NOMO-1 (cell line): ENCODE results near the gene ALOX12B.
A peak's percentile ranks its signal among the peaks of the same experiment; 100 is the strongest.

Experiments
- DNase-seq, 2 experiments: peaks; one replicate each; lab custom pipeline; 2025; ENCODE audit not compliant: unreplicated experiment in 2 of 2; lab: John Stamatoyannopoulos, UW

The ALOX12B gene

DNA sequence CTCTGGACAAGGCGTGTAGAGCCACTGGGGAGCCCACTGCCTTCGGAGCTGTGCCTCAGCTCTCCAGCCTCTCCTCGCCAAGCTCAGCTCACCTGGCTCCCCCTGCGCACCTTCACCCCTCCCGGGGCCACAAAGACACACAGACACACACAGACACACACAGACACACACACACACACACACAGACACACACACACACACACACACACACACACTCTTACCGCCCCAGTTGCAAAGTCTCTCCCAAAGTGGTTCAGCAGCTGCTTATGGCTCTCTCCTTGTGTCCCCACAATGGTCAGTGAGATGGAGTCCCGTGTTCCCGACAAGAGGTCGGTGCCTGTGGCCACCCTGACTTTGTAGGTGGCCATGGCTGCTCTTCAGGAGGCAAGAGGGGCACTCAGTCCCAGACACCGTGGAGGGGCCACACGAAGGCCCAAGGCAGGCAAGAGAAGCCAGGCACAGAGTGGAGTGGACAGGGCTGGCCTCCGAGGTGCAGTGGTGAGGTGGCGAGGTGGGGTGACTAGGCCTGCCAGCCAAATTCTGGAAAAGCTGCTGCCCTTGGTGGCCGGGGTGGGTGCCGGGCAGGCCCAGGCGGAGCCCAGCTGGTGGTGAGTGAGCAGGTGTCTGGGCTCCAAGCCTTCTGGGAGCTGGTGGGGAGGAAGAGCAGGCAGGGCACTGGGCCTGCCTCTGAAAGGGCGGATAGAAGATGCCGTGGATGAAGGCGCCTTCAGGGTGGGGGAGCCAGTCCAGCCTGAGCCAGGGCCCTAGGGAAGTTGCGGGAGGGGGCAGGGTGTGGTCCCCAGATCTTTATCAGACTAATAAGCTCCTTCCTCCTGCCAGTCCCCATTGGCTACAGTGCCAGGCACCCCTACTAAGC lies at the start of gene ALOX12B:
Gene ALOX12B (minus strand): TSS at position 642 of the 877 bp plus-strand sequence. CDS start 274 bp downstream, at position 368.
- no peak for DNase-seq

DNA sequence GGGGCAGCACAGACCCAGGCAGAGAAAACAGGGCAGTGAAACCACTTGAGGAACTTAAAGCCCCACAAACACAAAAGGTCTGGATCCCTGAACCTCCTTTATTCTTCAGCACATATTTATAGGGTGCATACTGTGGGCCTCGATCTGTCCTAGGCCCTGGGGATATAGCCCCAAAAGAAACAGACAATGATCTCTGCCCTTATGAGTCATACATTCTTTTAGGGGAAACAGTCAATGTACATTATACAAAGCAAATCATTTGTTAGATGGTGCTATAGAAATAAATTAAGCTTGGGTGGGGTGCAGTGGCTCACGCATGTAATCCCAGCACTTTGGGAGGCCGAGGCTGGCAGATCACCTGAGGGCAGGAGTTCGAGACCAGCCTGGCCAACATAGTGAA lies 46.4 kb upstream of the ALOX12B start:
- no peak for DNase-seq

DNA sequence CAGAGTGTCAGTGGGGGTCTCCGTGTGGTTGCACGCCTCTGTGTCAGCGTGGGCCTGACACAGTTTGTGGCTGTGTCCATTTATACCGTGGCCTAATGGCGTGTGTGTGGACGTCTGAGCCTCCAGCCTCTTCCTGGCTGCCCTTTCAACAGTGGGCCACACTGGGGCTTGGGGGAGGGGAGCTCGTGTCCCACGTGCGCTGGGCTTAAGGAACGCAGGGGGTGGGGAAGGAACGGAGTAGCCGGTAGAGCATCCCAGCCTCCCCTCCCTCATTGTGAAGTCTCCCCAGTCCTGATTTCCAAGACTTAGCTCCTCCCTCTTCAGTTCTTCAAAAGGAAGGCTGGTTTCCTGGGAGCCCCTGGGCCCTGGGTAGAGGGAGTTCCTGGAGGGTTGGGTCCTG lies 45.9 kb upstream of the ALOX12B start:
- no peak for DNase-seq

DNA sequence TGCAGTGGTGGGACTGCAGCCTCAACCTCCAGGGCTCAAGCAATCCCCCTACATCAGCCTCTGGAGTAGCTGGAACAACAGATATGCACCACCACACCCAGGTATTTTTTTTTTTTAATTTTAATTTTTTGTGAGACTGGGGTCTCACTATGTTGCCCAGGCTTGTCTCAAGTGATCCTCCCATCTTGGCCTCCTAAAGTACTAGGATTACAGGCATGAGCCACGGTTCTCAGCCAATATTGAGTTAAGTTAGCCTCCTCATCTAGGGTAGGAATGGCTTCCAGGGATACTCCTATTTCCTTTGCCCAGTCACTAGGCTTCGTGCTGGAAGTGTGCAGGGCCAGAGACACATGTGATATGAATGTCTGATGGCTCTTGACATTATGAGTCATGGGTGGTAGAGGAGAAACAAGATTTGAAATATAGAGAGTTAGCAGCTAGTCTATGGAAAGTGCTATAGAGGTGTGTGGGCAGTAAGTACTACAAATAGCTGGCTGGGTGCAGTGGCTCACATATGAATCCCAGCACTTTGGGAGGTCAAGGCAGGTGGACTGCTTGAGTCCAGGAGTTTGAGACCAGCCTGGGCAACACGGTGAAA lies 44.4 kb upstream of the ALOX12B start:
- DNase-seq: no peak

DNA sequence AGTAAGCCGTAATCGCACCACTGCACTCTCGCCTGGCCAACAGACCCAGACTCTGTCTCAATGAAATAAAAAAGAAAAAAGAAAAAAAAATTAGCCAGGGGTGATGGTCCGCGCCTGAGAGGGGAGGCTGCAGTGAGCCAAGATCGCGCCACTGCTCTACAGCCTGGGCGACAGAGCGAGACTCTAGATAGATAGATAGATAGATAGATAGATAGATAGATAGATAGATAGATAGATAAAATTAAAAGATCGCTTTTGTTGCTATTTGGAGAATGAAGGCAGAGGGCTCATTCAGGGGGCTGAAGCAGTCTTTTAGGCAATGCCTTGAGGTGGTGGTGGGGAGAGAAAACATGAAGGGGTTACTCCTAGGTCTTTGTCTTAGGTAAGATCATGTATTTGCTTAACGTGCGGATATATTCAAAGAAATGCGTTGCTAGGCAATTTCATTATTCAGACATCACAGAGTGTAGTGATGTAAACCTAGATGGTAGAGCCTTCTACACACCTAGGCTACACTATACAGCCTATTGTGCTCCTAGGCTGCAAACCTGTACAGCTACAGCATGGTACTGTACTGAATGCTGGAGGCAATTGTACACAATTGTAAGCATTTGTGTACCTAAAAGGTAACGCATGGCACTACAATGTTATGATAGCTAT lies 40.7 kb upstream of the ALOX12B start:
- DNase-seq: no peak

DNA sequence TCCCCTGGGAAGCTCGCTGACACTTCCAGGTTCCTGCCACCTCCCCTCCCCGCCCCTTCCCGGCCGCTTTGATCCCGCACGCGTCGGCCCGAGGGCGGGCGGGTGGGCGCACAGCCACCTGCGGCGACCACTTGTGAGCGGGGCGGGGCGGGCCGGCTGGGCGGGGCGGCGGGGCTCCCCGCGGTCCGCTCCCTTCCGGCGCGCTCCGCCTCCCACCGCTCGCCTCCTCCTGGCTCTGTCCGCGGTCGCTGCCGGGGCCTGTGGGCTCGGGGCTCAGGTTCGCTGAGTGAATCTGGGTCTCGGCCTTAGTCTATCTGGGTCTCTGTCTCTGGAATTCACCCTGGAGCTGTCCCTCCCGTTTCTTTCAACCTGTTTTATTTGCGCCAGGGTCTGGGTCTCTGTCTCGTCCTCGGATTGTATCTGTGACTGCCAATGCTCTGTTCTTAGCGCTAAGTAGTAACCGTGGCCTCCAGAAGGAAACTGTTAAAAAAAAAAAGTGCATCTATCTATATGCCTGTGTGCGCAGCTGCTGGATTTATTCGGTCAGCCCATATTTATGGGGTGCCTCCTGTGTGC lies 39.1 kb upstream of the ALOX12B start:
- peak; percentile 28 to 58 for DNase-seq

DNA sequence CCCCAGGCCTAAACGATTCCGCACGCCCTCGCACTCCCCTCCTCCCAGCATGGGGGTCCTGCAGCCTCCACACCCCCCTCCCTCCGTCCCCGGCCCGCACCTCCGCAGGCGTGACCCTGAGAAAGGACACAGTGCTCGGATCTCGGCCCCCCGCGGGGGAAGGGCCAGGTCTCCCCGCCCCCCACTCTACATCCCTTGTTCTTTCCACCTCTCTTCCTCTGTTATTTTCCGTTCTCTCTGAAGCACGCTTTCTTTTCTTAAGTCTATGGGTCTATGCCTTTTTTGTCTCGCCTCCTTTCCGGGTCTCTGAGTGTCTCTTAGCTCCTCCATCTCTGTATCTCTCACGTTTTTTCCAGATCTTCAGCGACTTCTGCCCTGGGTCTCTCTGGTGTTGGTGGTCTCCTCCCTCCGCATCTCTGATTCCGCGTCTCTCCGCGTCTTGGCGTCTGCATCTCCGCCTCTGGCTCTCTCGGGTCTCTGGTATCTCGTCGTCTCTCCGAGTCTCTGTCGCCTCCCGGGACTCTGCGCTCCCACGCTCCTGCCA lies 38.5 kb upstream of the ALOX12B start:
- DNase-seq: peak in 1 of 2 experiments; percentile 15

DNA sequence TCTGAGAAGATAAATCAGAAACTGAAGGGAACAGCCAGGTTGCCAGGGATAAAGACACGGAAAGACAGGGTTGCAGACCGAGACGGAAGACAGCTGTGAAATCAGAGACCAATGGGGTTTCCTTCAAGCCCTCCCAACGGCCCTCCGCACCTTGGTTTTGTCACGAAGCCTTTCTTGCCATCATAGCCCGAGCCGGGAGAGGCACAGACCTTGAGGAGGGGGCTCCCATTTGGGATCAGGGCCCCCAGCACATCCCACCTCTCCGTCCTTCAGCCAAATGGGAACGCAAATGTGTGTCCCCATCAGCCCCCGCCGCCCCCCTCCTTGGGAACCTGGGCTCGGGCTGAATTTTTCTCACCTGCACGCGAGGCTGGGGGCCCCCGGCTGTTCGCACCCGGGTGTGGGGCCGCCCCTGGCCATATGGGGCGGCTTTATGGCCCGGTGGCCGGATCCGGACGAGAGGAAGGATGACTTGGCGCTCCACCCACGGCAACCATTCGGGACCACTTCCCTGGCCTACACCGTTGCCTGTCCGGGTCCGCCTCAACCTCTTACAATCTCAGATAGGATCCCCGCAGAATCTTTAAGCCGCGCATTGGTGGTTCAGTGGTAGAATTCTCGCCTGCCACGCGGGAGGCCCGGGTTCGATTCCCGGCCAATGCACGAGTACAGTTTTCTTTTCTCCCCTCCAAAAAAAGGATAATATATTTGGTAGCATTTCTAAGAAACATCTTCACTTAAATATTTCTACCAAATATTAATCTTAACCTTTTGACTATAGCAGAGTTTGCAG lies 37.8 kb upstream of the ALOX12B start:
- peak; percentile 43 to 62 for DNase-seq

DNA sequence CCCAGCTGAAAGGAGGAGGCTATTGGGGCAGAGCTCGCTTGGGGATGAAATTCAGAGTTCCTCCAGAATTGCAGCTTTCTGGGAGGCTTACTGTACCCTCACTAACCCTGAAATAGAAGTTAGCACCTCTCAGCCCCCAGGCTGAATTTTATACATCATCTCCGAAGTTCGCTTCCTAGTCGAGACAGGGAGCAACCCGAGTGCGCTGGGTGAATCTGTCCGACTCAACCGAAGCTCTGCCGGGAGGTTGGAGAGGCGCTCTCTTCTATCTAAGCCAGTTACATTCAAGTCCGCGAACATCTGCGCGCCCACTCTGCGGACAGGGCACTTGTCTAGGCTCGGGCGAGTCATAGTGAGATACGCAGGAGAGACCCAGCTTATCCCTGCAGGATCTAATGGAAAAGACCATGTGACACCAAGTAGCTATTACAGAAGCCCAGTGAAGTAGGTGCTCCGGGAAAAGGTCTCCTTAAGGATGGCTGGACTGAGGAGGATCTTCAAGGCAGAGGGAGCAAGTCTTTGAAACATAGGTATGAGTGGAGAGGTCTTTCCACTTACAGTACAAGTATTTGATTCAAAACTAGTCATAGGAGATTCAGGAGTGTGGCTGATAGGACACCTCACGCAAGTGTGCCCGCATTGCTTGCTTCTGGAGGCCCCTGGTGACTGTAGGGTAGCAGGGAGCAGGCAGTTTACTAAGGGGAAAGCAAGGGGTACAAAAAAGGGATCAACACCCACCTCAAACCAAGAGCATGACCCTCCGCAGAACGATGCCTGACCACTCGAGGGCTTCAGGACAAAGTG lies 37.0 kb upstream of the ALOX12B start:
- DNase-seq: no peak

DNA sequence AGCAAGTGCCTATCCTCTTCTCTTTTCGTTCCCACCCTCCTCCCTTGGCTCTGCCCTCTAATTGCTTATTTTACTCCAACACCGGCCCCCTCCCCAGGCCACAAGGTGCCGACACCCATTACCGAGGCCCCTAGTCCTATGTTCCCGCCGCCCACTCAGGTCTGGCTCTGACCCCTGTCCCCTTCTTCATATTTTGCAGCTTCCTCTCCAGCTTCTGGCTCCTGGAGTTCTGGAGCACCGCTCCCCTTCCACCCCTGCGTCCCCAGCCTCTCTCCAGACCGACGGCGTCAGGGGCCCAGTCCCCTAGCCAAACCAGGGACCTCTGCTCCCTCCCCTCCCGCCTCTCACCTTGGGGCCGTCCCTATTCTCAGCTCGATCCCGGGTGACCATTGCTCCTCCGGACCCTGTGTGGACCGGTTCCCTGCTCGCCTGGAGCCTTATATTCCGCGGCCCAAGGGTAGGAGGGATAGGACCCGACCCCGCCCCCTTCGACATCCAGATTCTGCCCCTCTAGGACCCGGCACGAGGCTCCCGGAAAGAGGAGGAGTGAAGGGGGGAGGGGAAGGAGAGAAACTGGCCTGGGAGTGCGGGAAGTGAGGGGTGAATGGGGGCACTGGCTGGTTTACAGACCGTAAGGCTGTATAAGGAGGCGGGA lies 36.3 kb upstream of the ALOX12B start, which contains the start of gene HES7:
Gene HES7 (minus strand): TSS at position 412 of the 655 bp plus-strand sequence. CDS start 22 bp downstream, at position 390.
- DNase-seq: no peak

DNA sequence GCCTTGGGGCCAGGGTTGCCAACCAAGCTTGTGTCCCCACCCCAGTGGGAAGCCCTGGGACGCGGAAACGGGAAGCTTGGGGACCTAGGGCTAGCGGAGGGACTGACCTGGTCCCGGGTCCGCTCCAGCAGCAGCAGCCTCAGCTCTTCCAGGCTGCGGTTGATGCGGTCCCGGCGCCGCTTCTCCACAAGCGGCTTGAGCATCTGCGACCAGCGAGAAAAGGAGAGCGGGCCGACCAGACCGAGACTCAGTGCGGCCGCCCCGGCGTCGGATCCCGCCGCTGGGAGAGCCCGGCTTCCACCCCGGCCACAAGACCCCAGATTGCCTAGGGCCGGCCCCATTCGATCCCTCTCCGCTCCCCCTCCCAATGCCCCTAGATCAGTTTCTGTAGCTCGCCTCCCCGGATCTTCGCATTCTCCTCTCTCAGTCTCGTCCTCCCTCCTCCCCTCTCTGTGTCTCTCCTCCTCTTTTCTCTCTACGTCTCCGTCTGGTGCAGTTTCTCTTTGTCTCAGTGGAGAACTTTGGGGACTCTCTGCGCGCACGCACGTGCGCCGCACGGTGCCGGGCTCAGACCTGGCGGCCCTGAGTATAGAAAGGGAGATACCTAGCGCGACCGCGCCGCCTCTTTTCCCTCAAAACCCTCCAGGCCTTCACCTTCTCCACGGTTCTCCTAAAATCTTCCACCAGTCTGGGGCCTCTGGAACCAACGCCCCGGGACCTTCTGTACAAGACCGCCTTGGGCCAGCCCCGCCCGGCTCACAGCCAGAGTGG lies 35.6 kb upstream of the ALOX12B start:
- DNase-seq: no peak

DNA sequence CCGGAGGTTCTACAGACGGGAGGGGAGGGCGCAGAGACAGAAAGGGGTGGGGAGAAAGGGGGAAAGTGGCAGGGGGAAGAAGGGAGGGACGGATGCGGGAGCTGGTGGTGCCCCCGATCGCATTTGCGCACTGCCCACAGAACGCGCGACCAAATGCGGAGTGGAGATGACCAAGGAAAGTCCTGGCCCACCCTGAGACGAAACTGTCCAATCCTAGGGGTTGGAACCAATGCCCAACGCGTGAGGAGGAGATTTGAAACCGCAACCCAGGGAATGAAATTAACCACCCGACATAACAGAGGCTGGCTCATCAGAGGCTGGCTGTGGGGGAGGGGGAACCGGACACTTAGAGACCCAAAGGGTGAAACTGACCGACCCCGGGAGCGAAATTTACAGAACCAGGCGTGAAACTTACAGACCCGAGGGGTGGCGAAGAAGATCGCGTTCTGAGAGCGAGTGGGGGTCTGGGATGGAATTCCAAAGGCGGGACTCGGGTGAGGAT lies 35.0 kb upstream of the ALOX12B start:
- DNase-seq: no peak

DNA sequence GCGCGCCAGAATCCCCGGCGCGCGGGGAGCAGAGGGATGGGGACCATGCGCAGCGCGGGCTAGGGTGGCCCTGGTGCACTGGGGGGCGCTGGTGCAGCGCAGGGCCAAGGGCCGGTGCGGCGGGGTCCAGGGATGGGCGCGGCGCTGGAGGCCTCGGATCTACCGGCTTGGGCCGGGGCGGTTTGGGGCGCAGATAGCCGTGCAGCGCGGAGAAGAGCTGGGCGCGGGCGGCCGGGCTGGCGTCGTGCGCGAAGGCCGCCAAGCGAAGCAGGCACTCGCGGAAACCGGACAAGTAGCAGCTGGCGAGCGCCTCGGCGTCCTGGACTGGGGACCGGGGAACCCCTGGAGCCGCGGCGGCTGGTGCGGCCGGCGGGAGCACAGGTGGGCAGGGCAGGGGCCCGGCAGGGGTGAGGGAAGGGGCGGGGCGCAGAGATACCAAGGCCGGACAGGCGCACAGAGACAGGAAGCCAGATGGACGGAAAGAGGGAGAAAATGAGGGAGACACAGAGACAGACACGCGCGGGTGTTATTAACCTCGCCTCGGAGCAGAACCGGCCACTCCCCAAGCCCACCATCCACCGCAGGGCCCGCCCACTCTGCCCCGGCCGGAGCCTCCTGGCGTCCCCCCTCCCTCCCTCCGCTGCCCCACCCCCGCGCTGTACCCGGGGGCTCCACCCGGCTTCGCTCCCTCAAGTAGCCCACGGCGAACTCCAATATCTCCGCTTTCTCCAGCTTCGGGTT lies 34.3 kb upstream of the ALOX12B start:
- peak; percentile 32 to 52 for DNase-seq

DNA sequence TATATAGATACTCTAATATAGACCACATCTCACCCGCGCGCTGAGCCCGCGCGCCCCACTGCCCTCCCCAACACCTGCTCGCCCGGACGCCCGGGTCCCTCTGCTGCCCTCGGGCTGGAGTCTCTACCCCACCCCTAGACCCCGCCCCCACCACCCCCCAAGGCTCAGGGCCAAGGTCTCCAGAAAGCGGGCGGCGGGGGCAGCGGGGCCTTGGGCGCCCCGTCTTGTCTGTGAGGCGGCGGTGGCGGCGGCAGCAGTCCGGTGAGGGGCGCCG lies 33.8 kb upstream of the ALOX12B start:
- no peak for DNase-seq

DNA sequence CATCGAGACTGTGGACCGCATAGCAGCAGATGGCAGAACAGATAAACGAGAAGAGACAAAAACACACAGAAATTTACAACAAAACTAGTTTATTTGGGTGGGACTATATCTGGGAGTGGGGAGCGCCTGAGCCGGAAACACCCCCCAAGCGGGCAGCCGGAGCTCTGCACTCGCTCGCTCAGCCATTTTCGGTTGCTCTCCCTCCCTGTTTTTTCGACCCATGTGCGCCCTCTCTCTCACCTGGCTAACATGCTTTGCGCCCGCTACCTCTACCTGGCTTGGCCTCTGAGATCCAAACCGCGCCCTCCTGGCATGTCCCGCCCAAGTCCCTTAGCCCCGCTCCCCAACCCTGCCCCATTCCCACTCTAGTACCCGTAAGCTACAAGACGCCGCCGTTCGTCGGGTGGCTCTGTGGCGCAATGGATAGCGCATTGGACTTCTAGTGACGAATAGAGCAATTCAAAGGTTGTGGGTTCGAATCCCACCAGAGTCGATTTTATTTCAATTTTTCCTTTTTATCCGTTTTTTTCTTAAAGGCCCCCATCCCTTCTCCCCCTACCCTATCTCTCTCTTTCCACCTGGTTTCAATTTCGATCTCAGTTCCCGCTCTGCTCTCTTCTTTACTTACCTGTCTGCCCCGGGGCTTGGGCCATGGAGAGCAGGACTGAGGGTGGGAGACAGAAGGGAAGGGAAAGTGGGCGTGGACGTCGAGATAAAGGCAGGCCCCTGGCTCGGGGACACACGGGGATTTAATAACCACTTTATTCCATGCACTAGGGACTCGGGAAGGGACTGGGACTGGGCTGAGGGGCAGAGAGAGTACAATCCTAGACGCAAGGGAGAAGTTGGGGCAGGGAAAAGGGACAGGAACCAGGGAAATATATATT lies 33.2 kb upstream of the ALOX12B start:
- peak; percentile 53 to 69 for DNase-seq
